CD8-positive, alpha-beta memory T cell (primary cell): ENCODE measurements around the gene MFGE8. TPM values are rescaled to one million over a fixed set of nuclear protein-coding genes. Genes with fewer than 3 reads are reported as not detected.
A peak's percentile ranks its signal among the peaks of the same experiment; 100 is the strongest.

Source experiments
- CTCF ChIA-PET: fragments of 350-600 bp; sonication (Branson Sonifier 250); formaldehyde crosslinking; loops from one replicate; lab custom pipeline; 2021; ENCODE audit warnings: antibody characterized with exemption; lab: Charles Lee
- POLR2A ChIA-PET: fragments of 350-600 bp; sonication (Branson Sonifier 250); formaldehyde crosslinking; loops from one replicate; lab custom pipeline; 2021; ENCODE audit warnings: antibody characterized with exemption; lab: Charles Lee
- DNase-seq, 5 donors: peaks; one replicate each; pipeline versions ENCODE4 v3.0.0 to v3.0.0-alpha.2; 2020 to 2022; ENCODE audit warnings: mixed read lengths in 1 of 5
- H3K27ac ChIP-seq: one replicate; pipeline ENCODE4 v1.7.0; 2013; ENCODE audit warnings: low read depth, mild to moderate bottlenecking, low read length, moderate library complexity
- H3K27me3 ChIP-seq: 2 replicates; pipeline ENCODE4 v1.7.0; 2013; ENCODE audit warnings: low read length, mild to moderate bottlenecking; ENCODE audit not compliant: insufficient read depth, poor library complexity, severe bottlenecking
- H3K36me3 ChIP-seq: 2 replicates; pipeline ENCODE4 v1.7.0; 2013; ENCODE audit warnings: mild to moderate bottlenecking, low read length, moderate library complexity; ENCODE audit not compliant: insufficient read depth
- H3K4me1 ChIP-seq: 2 replicates; pipeline ENCODE4 v1.7.0; 2013; ENCODE audit warnings: mild to moderate bottlenecking, low read length, moderate library complexity; ENCODE audit not compliant: insufficient read depth
- H3K4me3 ChIP-seq: 2 replicates; pipeline ENCODE4 v1.7.0; 2013; ENCODE audit warnings: mild to moderate bottlenecking, low read length
- H3K9me3 ChIP-seq: 2 replicates; pipeline ENCODE4 v1.7.0; 2013; ENCODE audit warnings: mild to moderate bottlenecking, low read length
- H3K27ac Mint-ChIP-seq, 8 donors: one replicate each; pipeline ENCODE4 v1.8.0; 2020 to 2021; ENCODE audit warnings: mixed read lengths in 8 of 8, mild to moderate bottlenecking in 6 of 8, inconsistent platforms in 3 of 8, moderate library complexity in 3 of 8
- H3K27me3 Mint-ChIP-seq, 2 donors: one replicate each; pipeline ENCODE4 v1.8.0; 2020 to 2021; ENCODE audit warnings: mixed read lengths in 2 of 2, mild to moderate bottlenecking in 1 of 2, moderate library complexity in 1 of 2
- H3K36me3 Mint-ChIP-seq, 3 donors: one replicate each; pipeline ENCODE4 v1.8.0; 2020 to 2021; ENCODE audit warnings: mixed read lengths in 3 of 3, inconsistent platforms in 1 of 3, mild to moderate bottlenecking in 1 of 3
- H3K4me1 Mint-ChIP-seq, 3 donors: one replicate each; pipeline ENCODE4 v1.8.0; 2020 to 2021; ENCODE audit warnings: mixed read lengths in 3 of 3, inconsistent platforms in 1 of 3, mild to moderate bottlenecking in 1 of 3
- H3K4me3 Mint-ChIP-seq, 7 donors: one replicate each; pipeline ENCODE4 v1.8.0; 2020 to 2021; ENCODE audit warnings: mixed read lengths in 7 of 7, mild to moderate bottlenecking in 6 of 7, moderate library complexity in 4 of 7, inconsistent platforms in 2 of 7
- H3K9me3 Mint-ChIP-seq, 5 donors: one replicate each; pipeline ENCODE4 v1.8.0; 2020 to 2022; ENCODE audit warnings: mixed read lengths in 5 of 5, mild to moderate bottlenecking in 3 of 5, moderate library complexity in 2 of 5, inconsistent platforms in 1 of 5
- polyA plus RNA-seq: library from polyadenylated mRNA; unstranded; fragments of 300-500 nt; fragmentation: Illumina TruSeq; gene quantifications from one replicate; pipeline ENCODE4 v1.2.3, GENCODE V29; 2021
- total RNA-seq, 2 experiments: library from RNA; stranded (reverse); gene quantifications; one replicate each; pipeline ENCODE4 v1.2.3, GENCODE V29; 2021

Gene MFGE8
- total and polyA plus RNA-seq, 3 experiments from 2014 or later: 9.6 to 27.1 (median 23.0) TPM

GRCh38 chr15:88876573-88876972, 36.6 kb downstream of the MFGE8 start:
- H3K27me3 Mint-ChIP-seq: peaks cover 0 to 2% of the 10 kb centered on the region in 2 donors
- peaks cover 9 to 57% (median 20%) of the 10 kb centered on the region in 3 donors for H3K36me3 Mint-ChIP-seq
- H3K9me3 Mint-ChIP-seq: no peaks in the 10 kb centered on the region
- POLR2A ChIA-PET: interaction anchor here (0.6 kb wide), 1 partner anchor 16 kb away, joined by 3 read pairs; no protein-coding TSS in a partner anchor
- Histone ChIP-seq H3K27ac (no peak overlapping the region), H3K4me3 (no peak overlapping the region), H3K9me3 (no peaks in the 10 kb centered on the region), H3K27me3 (no peaks in the 10 kb centered on the region), H3K36me3 (no peaks in the 10 kb centered on the region), H3K4me1 (no peaks in the 10 kb centered on the region)
- CTCF ChIA-PET: no interaction called here
- H3K27ac Mint-ChIP-seq: no peak overlapping the region
- H3K4me1 Mint-ChIP-seq: no peaks in the 10 kb centered on the region
- H3K4me3 Mint-ChIP-seq: no peak overlapping the region
- no peak for DNase-seq

DNA sequence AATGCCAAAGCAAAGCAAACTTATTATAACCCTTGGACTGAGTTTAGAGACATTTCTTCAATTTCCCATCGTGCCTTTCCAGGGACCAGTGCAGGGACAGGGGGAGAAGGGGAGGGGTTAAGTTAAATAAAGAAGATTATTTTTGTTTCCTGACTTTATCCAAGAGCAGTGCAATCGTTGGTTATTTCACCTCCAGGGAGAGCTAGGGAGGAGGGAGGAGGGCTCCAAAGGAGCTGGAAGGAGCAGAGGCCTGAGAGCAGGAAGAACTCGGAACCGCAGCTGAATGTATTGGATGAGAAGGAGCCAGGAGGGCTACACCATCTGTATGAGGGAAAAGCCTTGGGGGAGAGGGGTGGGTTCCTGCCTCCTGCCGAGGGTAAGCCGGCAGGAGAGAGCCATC, 38.5 kb downstream of the MFGE8 start:
- H3K4me1 Mint-ChIP-seq: no peaks in the 10 kb centered on the region

DNA sequence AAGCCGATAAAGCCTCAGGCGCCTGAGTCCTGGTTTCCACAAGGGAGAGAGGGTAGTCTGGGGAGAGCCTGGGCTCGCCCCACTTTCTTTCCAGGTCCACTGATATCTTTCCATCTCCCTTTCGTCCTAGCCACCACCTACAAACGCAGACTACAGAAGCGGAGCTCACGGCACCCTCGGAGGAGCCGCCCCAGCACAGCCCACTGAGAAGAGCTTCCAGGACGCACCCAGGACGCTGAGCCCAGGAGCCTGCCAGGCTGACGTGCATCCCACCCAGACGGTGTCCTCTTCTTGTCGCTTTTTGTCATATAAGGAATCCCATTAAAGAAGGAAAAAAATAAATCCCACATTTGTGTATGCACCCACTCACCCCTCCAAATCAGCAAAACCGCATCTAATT, 38.9 kb downstream of the MFGE8 start:
- Mint-ChIP-seq H3K36me3 (peaks cover 3 to 39% (median 15%) of the 10 kb centered on the region in 3 donors), H3K27ac (peak overlapping the region in 1 of 8 donors; percentile 22), H3K9me3 (no peaks in the 10 kb centered on the region), H3K4me3 (no peak overlapping the region), H3K4me1 (no peaks in the 10 kb centered on the region), H3K27me3 (peaks cover 0 to 2% of the 10 kb centered on the region in 2 donors)
- DNase-seq: no peak
- Histone ChIP-seq H3K9me3 (no peaks in the 10 kb centered on the region), H3K27ac (no peak overlapping the region), H3K27me3 (no peaks in the 10 kb centered on the region), H3K4me3 (no peak overlapping the region), H3K36me3 (no peaks in the 10 kb centered on the region), H3K4me1 (no peaks in the 10 kb centered on the region)
- CTCF ChIA-PET: no interaction called here
- POLR2A ChIA-PET: no interaction called here

More for the DNA sequence above, 38.5 kb downstream of the MFGE8 start:
- no peaks in the 10 kb centered on the region for H3K4me1 ChIP-seq
- no peak overlapping the region for H3K4me3 ChIP-seq
- H3K27me3 Mint-ChIP-seq: peaks cover 0 to 2% of the 10 kb centered on the region in 2 donors
- no peaks in the 10 kb centered on the region for H3K9me3 ChIP-seq
- peaks cover 3 to 43% (median 15%) of the 10 kb centered on the region in 3 donors for H3K36me3 Mint-ChIP-seq
- H3K27ac ChIP-seq: no peak overlapping the region
- no peaks in the 10 kb centered on the region for H3K36me3 ChIP-seq
- DNase-seq: no peak
- H3K27ac Mint-ChIP-seq: peak overlapping the region in 1 of 8 donors; percentile 22
- POLR2A ChIA-PET: no interaction called here
- H3K9me3 Mint-ChIP-seq: no peaks in the 10 kb centered on the region
- no peaks in the 10 kb centered on the region for H3K27me3 ChIP-seq
- no peak overlapping the region for H3K4me3 Mint-ChIP-seq
- CTCF ChIA-PET: no interaction called here

- no peaks in the 10 kb centered on the region for H3K27me3 ChIP-seq
- peaks cover 0 to 2% of the 10 kb centered on the region in 2 donors for H3K27me3 Mint-ChIP-seq
- no peaks in the 10 kb centered on the region for H3K9me3 Mint-ChIP-seq
- no peak overlapping the region for H3K4me3 Mint-ChIP-seq
- ChIA-PET CTCF (no interaction called here), POLR2A (no interaction called here)
- H3K27ac Mint-ChIP-seq: no peak overlapping the region
- no peak overlapping the region for H3K27ac ChIP-seq
- no peak for DNase-seq
- H3K4me1 ChIP-seq: no peaks in the 10 kb centered on the region
- no peaks in the 10 kb centered on the region for H3K9me3 ChIP-seq
- no peaks in the 10 kb centered on the region for H3K4me1 Mint-ChIP-seq
- H3K36me3 Mint-ChIP-seq: peaks cover 3 to 38% (median 15%) of the 10 kb centered on the region in 3 donors
- no peak overlapping the region for H3K4me3 ChIP-seq
- no peaks in the 10 kb centered on the region for H3K36me3 ChIP-seq
Measured at GRCh38 chr15:88873786-88874185, 39.4 kb downstream of the MFGE8 start.

DNA sequence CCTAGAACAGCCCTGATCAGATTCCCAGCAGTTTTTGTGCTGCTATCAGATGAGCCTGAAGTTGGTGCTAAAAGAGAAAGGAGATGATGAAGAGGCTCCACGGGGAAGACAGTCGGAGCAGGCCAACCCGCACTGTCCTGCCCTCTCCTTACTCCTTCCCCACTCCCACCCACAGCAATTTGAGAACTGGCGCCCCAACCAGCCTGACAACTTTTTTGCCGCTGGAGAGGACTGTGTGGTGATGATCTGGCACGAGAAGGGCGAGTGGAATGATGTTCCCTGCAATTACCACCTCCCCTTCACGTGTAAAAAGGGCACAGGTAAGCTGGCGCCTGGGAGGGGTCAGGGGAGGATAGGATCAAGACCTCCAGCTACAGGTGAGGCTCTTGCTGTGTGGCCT, 40.5 kb downstream of the MFGE8 start:
- H3K36me3 Mint-ChIP-seq: peaks cover 3 to 30% (median 15%) of the 10 kb centered on the region in 3 donors

DNA sequence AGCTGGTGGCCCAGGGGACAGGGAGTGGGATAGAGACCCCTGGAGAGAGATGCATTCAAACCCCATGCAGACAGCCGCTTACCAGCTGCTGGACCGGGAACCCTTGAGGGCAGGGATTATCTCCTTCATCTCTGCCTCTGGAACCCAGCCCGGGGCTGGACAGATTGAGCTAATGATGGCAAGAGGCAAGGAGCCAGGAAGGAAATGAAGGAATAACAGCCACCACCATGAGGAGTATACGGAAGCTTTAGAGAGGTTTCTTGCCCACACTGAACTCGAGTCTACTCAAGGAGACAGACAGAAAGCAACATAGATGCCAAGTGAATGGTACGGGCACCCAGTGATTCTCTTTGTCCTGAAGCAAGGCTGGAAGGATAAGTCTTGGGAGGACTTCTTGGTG, 41.1 kb downstream of the MFGE8 start:
- H3K27ac ChIP-seq: no peak overlapping the region

More for the DNA sequence above, 40.5 kb downstream of the MFGE8 start:
- Histone ChIP-seq H3K27ac (no peak overlapping the region), H3K4me1 (no peaks in the 10 kb centered on the region), H3K27me3 (no peaks in the 10 kb centered on the region), H3K4me3 (no peak overlapping the region), H3K36me3 (no peaks in the 10 kb centered on the region), H3K9me3 (no peaks in the 10 kb centered on the region)
- Mint-ChIP-seq H3K27ac (peak overlapping the region in 1 of 8 donors; percentile 7), H3K9me3 (no peaks in the 10 kb centered on the region), H3K4me1 (no peaks in the 10 kb centered on the region), H3K4me3 (no peak overlapping the region), H3K27me3 (peaks cover 0 to 2% of the 10 kb centered on the region in 2 donors)
- ChIA-PET POLR2A (no interaction called here), CTCF (no interaction called here)
- no peak for DNase-seq

DNA sequence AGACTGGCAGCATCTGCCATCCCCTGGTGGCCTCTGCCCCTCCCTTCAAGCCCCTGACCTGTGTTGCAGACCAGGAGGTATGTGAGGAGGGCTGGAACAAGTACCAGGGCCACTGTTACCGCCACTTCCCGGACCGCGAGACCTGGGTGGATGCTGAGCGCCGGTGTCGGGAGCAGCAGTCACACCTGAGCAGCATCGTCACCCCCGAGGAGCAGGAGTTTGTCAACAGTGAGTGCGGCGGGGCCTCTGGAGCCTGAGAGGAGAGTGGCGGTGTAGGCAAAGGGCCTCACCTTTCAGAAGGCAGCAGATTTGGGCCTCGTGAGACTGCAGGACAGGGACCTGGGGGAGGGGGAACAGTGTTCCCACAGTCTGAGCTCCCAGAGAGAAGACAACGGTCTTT, 41.9 kb downstream of the MFGE8 start:
- ChIA-PET POLR2A (no interaction called here), CTCF (interaction anchor here (1.3 kb wide), 1 partner anchor 34 kb away, joined by 3 read pairs; no protein-coding TSS in a partner anchor)
- H3K36me3 ChIP-seq: no peaks in the 10 kb centered on the region
- Mint-ChIP-seq H3K27ac (peak overlapping the region in 1 of 8 donors; percentile 38), H3K4me1 (no peaks in the 10 kb centered on the region), H3K9me3 (no peaks in the 10 kb centered on the region), H3K27me3 (peaks cover 0 to 2% of the 10 kb centered on the region in 2 donors), H3K4me3 (no peak overlapping the region), H3K36me3 (peaks cover 3 to 17% (median 13%) of the 10 kb centered on the region in 3 donors)
- no peak overlapping the region for H3K27ac ChIP-seq
- DNase-seq: no peak
- no peak overlapping the region for H3K4me3 ChIP-seq
- no peaks in the 10 kb centered on the region for H3K27me3 ChIP-seq
- no peaks in the 10 kb centered on the region for H3K4me1 ChIP-seq
- H3K9me3 ChIP-seq: no peaks in the 10 kb centered on the region

More for the DNA sequence above, 41.1 kb downstream of the MFGE8 start:
- no peaks in the 10 kb centered on the region for H3K36me3 ChIP-seq
- Mint-ChIP-seq H3K36me3 (peaks cover 3 to 25% (median 16%) of the 10 kb centered on the region in 3 donors), H3K9me3 (no peaks in the 10 kb centered on the region), H3K27me3 (peaks cover 0 to 2% of the 10 kb centered on the region in 2 donors), H3K27ac (no peak overlapping the region), H3K4me1 (no peaks in the 10 kb centered on the region), H3K4me3 (no peak overlapping the region)
- H3K9me3 ChIP-seq: no peaks in the 10 kb centered on the region
- H3K4me3 ChIP-seq: no peak overlapping the region
- no peaks in the 10 kb centered on the region for H3K27me3 ChIP-seq
- no peaks in the 10 kb centered on the region for H3K4me1 ChIP-seq
- ChIA-PET POLR2A (no interaction called here), CTCF (no interaction called here)
- no peak for DNase-seq

DNA sequence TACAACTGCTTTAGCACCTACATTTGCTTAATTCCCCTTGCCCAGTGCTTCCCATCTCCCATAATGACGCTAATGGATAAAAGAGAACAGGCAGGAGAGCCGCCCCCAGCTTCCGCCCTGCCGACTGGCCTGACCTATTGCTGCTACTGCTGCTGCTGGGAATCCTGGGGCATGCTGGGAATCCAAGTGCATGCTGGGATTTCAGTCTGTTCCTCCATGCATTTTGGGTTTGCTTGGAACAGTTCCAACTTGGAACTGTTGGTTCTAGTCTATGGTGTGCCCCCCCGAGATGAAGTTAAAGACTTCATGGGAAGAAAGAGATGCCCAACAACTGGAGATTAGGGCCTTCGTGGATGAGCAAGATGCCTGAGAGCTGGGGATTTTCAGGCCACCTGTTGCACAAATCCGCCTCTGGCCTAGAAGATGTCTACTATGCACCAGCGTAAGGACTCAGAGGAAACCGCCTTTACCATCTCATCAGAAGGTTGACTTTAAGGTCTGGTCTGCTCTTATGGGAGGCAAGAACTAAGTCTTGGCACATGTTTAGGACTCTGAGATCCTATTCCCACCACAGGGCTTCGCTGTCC, 46.8 kb downstream of the MFGE8 start:
- Mint-ChIP-seq H3K9me3 (no peaks in the 10 kb centered on the region), H3K27ac (peak overlapping the region in 2 of 8 donors; percentile 15 to 63), H3K4me1 (no peaks in the 10 kb centered on the region), H3K36me3 (peaks cover 0 to 1% (median 0%) of the 10 kb centered on the region in 3 donors), H3K4me3 (no peak overlapping the region), H3K27me3 (no peaks in the 10 kb centered on the region)
- ChIA-PET CTCF (no interaction called here), POLR2A (no interaction called here)
- Histone ChIP-seq H3K4me3 (no peak overlapping the region), H3K27me3 (no peaks in the 10 kb centered on the region), H3K9me3 (no peaks in the 10 kb centered on the region), H3K4me1 (no peaks in the 10 kb centered on the region), H3K36me3 (no peaks in the 10 kb centered on the region), H3K27ac (no peak overlapping the region)
- no peak for DNase-seq
